GM19395 (cell line): Measurements from ENCODE around the gene C8A.

Experiments used
- ATAC-seq: cut with Tn5 transposase; IDR thresholded peaks from one replicate; pipeline ENCODE4 v1.9.1; 2021; ENCODE audit warnings: mild to moderate bottlenecking, moderate library complexity; ENCODE audit not compliant: unreplicated experiment

Gene C8A

DNA sequence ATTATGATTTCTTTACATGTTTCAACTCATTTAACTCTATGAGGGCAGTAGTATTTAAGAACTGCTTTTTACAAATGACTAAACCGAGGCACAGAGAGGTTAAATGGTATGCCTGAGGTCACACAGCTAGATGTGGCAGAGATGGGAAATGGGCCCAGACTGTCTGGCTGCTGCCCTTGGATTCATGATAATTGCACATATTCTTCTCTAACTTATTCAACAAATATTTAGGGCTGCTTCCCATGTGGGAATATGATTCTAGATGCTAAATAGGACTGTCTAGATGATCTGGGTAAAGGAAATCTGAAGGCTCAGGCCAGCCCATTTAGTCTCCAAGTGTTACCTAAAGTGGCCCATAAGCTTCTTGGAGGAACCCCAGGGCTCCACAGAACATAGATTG lies 26.2 kb downstream of the C8A start:
- ATAC-seq = no peak

DNA sequence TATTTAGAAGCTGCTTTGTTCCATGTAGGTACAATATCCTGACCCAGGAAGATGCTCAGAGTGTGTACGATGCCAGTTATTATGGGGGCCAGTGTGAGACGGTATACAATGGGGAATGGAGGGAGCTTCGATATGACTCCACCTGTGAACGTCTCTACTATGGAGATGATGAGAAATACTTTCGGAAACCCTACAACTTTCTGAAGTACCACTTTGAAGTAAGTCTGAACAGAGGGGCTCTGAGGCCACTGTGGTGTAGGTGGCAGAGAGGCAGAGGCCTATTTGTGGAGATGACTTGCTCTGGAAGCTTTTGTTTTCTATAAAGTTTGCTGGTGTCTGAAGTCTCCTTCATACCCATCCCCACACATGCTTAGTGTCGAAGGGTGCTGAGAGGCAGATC lies 26.8 kb downstream of the C8A start:
- ATAC-seq = no peak

DNA sequence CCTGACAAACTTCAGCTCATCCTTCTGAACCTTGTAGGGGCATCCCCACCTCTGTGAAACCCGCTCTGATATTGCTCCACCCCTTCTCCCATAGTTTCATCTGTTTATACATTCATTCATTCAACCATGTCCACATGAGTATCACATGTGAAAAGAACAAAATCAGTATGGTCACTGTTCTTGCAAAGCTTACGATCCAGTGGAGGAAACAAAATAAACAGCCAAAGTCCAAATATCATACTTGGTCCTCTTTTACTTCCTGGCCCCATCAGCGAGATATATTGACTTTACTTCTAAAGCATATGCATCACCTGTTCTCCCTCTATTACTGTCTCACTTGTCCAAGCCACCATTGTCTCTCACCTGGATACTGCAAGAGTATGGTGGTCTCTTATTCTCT lies 35.6 kb downstream of the C8A start:
- no peak for ATAC-seq

DNA sequence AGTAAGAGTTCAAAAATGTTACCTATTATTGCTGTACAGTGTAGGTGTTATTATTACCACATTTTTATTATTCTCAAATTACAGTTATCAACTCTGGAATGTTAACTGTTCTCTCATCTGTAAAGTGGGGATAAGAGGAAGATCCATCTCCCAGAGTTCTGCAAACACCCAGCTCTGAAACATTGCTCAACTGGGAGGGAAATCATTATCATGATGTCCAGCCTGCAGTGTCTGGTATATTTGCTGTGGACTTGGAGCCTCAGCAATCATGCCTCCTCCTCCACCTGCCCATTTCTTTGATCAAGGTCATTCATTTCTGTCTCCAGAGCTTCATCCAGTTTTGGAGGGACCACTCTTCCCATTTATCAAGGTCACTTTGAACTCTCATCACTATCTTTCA lies 39.4 kb downstream of the C8A start:
- ATAC-seq = no peak

DNA sequence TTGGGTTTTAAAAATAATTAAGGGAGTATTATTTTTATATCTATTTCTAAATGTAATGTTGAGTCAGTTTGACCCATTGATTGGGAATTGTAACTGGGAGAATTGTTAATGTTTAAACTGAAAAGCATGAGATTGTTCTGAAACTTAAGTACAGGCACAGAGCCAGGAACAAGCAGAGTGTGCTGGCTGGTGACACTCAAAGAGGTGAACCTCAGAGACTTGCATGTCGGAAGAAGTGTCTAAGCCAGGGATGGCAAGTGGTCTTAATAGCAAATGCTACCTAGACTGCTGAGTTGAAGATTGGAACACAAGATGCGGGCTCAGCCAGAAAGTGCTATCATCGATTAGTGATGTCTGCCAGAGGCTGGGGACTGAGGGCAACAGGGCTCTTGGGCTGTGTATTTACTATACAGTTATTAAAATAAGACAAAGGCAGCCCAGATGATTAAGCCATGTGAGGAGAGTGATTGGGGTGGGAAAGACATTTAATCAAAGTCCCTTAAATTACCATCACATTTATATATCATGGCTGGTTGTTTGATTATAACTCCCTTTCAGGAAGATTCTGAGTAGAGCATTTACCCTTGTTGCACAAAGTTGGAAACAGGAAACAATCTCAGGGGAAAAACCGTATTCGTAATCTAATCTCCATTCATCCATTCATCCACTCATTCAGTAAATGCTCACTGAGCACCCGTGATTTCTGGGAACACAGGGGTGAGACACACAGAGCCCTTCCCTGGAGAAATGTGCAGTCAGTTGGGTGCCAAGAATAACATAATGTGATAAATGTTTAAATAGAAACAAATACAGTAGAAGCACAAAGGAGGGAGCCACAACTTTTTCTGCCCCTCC lies 42.8 kb downstream of the C8A start:
- ATAC-seq = no peak

DNA sequence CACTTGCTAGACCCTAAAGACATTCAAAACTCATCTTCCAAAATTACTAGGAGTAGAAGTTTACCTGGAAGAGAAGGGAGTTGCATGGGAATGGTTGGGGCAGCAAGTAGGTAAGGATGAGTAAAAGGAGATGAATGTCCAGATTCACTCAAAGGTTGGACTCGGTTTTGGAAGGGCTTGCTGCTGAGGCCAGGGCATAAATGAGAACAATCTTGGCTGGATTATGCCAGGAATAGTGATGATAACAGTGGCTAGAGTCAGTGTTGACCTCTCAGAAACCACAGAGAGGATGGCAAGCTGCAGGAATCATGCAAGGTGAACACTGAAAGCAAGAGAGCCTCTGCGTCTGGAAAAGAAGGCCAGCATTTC lies 43.4 kb downstream of the C8A start:
- no peak for ATAC-seq

DNA sequence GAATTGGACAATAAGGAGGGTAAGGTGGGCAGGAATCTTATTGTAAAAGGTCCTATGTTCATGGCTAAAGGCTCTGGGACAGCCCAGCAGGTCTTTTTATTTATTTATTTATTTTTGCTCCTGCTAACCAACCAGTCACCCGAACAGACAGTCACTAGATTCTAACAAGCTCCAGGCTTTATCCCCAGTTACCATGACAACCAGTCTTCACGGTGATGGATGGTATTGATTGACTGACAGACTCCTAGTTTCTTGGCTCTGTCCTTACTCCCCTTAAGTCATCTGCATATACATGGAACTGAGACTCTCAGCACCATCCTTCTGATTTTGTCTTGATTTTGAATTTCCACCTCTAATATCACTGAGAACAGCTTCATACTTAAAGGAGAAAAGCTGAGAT lies 44.3 kb downstream of the C8A start:
- ATAC-seq = no peak

DNA sequence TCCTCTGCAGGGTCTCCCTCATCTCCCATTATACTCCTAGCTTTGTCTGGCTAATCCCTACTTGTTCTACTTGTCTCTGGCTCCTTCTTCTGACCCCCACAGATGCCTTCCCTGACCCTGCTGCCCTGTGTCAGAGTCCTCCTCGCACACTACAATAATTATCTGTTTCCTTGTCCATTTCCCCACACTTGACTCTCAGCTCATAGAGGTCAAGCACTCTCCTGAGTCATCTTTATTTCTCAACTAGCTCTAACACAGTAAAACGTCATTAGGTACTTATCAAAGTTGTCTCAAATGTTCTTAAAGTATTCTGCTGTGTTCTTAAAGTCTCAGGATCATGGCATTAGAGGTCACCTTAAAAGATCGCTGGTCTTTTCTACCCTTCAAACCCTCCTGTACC lies 47.1 kb downstream of the C8A start:
- ATAC-seq = no peak

DNA sequence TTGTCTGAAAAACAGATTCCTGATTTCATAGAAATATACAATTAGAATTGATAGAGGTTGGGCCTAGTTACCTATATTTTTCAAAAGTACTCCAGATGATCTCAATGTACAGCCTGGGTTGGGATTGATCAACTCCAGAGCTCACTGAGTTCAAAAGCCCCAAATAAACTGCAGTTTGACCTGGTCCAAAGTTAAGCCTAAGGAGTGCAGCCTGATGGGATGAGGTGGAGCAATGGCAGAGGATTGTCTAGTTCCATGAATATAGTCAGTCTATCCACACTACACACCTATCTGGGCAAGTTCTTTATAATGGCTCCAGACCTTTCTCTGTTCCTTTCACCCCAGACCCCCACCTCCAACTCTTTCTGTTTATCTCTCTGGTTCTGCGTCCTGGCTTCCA lies 49.2 kb downstream of the C8A start:
- no peak for ATAC-seq

DNA sequence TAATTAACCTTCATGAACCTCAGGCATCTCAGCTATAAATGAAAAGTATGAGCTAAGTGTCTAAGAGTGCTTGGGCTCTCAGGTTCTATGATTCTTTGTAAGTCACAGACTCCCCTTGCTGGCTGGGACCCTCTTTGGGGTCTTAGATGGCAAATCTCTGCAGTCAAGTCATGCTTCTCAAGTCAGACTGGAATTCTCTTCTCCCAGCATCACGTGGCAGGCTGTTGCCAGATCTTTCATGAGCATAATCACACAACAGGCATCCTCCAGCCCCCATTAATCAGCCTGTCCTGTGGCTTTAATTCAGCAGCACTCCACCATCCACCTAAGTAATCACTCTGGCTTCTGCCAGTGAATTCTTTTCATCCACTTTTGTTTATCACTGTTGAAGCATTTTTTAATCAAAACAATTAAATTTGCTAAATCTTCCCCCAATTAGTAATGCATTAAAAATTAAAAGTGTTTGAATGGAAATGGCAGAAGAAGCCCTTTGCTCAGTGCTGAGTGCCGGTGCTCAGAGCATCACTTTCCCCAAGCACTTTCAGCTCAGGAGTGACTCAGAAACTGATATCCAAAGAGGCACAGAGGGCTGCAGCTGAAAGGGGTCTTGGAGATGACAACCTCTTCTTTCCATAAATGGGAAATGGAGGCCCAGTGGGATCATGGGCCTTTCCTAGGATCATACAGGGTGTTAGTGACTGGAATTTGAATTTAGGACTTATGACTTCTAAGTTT lies 50.2 kb downstream of the C8A start:
- ATAC-seq = no peak

DNA sequence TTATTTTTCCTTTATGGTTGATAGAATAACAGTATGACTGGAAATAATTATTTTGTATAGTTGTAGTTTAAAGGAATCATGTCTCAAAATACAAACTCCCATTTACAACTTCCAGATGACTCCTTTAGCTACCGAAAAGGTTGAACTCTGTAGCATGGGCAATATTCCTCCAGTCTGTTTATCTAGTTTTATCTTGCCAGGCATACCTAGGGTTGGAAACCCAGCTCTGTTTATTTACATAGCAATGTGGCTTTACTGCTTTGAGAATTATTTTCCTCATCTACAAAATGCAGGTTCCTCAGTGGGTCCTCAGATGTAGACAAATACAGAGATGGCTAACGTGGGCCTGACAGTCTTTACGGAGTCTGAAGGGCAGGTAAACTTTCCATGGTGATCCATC lies 51.1 kb downstream of the C8A start:
- ATAC-seq = no peak

DNA sequence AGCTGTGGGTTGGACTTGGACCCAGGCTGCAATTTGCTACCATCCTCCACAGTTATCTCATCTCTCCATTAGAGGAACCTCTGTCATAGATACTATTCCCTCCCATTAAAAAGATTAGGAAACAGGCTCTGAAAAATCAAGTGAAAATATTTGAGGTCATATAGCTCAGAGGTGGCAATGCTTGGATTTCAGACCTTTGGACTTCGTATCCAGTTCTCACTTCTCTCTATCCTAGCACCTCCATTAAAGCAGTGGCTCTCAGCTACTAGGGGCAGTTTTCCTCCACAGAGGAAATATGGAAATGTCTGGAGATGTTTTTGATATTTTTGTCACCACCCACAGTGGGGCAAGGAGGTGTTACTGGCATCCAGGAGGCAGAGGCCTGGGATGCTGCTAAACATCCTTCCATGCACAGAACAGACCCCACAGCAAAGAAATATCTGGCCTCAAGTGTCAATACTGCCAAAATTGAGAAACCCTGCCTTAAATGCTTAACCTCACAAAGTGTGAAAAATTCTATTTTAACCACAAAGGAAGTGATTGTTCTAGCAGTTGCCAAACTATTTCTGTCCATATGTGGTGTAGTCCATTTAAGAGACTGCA lies 54.1 kb downstream of the C8A start:
- ATAC-seq = no peak

DNA sequence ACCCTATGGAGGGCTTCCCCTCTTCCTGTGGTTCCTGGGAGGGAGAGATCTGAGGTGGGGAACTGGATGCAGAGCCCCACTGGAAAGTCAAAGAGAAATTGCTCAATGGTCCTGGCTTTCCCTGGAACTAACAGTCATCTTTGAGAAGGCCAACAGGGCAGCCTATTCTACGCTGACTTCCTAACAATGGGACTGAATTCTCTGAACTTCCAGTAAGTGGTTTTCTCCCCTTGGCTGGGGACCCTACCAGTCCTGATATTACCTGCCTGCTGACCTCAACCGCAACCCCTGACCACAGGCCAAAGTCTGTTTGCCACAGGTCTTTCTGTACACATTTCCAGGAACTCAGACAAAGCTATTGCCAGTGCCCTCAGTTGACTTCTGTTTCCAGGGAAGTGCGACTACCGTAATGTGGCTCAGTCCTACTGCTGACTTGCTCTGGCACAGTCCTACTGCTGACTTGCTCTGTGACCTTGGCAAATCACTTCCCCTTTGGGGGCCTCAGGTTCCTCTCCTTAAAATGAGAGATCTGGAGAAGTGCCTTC lies 55.9 kb downstream of the C8A start:
- no peak for ATAC-seq

DNA sequence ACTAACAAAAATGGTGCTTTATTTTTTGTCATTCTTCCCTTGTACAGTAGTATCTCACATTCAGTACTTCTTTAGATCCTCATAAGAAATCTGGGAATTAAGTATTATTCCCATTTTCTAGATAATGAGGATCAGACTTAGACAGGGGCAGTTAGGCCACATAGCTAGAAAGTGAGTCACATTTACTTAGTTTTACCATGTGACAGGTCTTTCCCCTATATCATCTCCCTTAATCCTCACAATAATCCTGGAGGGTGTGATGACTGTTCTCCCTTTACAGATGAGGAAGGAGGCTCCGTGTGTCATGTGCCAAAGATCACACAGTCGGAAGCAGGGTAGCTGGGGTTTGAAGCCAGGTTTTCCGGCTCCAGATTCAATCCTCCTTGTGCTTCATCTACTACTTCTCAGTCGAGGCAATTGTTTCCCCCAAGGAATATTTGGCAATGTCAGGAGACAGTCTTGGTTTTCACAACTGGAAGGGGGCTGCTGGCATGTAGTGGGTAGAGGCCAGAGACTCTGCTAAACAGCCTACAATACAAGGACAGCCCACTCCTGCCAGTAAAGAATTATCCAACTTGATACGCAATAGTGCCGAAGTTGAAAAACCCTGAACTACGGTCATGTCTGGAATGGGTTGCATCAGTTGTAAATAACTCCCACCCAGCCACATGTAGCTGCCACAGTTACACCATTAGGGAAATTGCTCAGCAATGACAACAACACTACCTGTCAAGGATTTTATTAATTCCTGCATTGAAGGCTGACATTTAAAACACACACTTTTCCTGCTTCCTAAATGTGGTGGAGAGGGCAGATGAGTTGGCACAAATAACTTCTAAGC lies 56.7 kb downstream of the C8A start:
- ATAC-seq = no peak

DNA sequence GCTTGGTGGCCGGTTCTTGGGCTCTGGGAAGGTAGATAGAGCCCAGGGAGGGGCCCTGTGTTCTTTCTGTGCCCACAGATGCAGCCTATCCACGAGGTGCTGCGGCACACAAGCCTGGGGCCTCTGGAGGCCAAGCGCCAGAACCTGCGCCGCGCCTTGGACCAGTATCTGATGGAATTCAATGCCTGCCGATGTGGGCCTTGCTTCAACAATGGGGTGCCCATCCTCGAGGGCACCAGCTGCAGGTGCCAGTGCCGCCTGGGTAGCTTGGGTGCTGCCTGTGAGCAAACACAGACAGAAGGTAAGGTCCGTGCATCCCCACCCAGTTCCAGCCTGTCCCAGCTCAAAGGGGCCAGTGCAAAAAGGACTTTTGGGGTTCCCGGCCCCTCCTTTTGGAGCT lies 57.7 kb downstream of the C8A start:
- ATAC-seq = no peak

DNA sequence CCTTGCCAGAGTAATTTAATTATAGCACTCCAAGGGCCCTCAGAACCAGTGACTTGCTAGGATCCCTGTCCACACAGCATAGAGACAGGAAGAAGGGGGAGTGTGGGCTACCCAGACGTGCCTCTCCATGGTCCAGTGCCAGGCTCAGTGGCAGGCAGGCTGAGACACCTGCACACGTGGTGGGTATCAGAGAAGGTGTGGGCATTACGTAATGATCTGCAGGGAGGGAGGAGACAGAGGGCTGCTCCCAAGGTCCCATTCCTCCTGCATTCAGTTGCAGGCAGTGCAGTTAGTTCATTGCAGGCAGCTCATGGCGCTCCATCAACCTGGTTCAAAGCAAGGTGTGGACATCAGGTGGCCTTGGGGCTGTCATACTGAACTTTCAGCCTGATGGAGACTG lies 61.4 kb downstream of the C8A start:
- no peak for ATAC-seq

DNA sequence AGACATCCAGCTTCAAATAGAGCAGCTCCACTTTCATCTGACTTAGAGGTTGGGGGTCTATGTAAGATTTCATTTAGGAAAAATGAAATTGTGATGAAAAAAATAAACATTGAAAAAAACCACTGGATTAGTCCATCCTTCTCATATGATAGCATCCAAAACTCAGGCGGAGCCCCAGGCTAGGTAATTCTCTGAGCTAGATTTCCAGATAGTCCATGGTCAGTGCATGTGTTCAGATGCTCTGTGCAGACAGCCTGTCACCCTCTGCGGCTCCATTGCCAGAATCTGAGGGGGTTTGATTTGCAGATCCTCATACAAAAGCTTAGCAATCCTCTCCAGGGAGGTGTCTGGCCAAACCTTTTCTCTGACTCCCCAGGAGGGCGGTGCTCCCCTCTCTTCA lies 62.0 kb downstream of the C8A start:
- ATAC-seq = no peak

DNA sequence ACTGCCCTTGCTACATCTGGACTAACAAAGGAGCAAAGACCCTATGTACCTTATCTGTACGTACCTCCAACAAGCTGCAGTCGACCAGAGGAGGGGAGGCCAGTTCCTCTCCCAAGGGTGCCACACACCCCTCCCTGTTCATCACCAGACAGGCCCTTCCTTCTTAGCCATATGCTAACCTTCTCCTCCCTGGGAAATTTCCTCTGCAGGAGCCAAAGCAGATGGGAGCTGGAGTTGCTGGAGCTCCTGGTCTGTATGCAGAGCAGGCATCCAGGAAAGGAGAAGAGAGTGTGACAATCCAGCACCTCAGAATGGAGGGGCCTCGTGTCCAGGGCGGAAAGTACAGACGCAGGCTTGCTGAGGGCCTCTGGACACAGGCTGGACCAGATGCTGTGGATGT lies 62.8 kb downstream of the C8A start:
- no peak for ATAC-seq

DNA sequence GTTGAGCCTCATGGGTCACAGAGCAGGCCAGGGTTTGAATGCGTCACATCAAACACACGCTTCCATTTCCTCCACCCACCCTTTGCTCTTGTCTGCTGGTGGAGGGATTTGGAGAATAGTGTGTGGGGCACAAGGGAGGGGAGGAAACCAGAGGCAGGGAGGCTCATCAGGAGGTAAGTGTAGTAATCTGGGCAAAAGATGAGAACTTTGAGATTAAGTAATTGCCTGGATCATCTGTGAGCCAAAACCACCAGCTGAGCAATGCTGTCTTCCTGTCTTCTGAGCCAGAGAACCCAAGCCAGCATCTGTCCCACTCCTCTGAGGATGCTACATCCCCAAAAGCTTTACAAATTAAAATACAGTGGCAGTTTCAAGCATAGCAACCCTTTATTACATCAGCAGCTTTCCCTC lies 66.0 kb downstream of the C8A start:
- no peak for ATAC-seq

DNA sequence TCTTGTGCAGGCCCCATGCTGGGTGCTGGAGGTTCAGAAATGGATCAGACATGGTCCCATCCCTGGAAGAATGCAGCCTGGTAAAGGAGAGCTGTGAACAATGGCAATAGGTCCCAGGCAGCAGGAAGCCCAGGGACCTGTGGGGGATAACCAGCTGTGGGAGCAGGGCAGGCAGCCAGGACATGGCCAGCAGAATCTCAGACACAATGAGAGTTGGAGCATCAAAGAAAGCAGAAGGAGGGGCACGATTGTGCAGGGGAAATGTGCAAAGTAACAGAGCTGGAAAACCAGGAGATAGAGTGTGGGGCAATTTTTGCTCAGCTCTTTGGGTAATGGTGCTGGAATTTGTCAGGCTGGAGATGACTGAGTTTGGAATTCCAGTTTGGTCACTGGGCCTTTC lies 66.9 kb downstream of the C8A start:
- ATAC-seq = no peak

DNA sequence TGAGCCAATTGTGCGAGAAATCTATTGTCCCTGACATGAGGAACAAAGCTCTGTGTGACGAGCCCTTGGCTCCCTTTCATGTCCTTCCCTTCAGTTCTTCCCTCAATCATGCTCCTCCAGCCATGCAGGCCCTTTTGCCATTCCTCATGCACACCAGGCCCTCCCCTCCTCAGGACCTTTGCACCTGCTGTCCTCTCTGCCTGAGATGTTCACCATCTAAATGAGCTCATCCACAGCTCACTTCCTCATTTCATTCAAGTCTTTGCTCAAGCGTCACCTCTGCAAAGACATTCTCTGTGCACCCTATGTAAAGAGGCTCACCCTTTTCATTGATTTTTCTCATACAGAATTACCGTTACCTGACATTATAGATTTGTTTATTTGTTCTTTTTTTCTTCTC lies 67.5 kb downstream of the C8A start:
- no peak for ATAC-seq
